NK-92 (cell line): ENCODE data around the gene RPS6KC1.
"Not testable (repeated sequence)": the region's sequence is repeated elsewhere in the genome, so short reads cannot be mapped to it uniquely, and the experiment has no call there.

Experiments used
- DNase-seq: peaks from one replicate; lab custom pipeline; 2025; ENCODE audit not compliant: unreplicated experiment; lab: John Stamatoyannopoulos, UW

Gene RPS6KC1

DNA sequence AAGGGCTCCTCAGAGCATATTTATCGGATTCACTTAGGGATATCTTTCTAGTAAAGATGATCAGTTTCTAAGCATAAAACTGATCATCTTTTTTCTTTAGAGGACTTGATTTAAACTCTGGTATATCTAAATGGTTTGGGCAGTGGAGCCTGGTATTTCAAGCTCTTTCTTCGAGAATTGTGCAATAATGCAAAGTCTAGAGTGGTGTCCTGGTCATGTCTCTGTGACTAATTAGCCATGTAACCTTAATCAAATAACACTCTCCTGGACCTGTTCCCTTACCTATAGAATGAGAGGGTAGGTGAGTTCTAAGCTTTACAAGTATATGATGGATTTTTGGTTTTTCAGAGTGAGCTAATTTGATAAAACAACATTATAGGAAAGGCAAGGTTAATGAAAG, 225.2 kb downstream of the RPS6KC1 start:
- no peak for DNase-seq

GRCh38 chr1:213277036-213277435, 226.0 kb downstream of the RPS6KC1 start:
- no peak for DNase-seq

DNA sequence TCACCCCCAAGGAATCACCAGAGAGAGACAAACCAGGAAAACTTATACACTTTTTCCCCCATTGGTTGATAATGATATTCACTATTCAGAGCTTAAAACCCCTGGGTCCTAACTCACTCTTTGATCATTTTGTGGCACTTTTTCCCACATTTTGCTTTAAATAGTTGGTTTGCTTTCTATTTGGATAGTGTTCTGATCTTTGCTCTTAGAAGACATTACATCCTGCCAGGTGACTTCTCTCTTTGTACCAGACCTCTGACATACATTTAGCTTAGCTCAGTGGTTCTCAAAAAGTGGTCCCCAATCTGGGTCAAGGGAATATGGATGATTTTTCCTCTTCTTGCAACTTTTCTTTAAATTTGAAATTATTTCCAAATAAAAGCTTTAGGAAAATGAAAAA, 228.4 kb downstream of the RPS6KC1 start:
- DNase-seq: no peak

- DNase-seq: no peak
Measured at GRCh38 chr1:213281640-213282301, 230.7 kb downstream of the RPS6KC1 start.

DNA sequence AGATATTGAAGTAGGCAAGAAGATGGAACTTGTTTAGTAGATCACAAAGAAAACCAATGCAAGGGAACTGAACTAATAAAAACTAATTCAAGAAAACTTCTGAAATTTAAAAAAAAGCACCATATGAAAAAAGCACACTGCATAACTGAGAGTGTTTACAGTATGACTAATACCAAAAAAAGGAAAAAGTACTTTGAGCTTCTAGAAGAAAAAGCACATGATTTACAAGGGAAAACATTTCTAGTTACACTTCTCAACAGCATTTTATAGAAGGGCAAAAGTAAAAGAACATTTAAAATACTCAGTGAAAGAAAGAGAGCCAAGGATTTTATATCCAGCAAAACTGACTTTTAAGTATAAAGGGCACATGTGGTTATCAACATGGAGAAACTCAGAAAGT, 233.6 kb downstream of the RPS6KC1 start:
- no peak for DNase-seq

DNA sequence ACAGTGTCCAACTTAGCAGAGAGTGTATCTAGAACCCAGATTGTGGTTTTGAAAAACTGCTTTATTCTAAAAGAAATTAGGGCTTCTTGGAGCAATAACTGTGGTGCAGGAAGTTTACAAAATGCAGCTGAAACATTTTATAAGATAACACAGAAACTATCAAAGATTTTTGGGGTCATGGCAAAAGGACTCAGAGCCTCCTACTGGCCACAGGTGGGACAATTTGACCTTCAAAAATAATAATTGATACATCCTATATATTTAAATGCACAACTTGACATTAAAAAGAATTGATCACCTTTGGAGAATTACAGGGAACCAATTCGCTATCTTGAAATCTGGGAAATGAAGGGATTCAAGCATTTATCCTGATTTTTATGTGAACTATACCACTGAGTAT, 235.2 kb downstream of the RPS6KC1 start:
- no peak for DNase-seq

- DNase-seq: no peak
Measured at GRCh38 chr1:213287987-213288386, 236.9 kb downstream of the RPS6KC1 start.

DNA sequence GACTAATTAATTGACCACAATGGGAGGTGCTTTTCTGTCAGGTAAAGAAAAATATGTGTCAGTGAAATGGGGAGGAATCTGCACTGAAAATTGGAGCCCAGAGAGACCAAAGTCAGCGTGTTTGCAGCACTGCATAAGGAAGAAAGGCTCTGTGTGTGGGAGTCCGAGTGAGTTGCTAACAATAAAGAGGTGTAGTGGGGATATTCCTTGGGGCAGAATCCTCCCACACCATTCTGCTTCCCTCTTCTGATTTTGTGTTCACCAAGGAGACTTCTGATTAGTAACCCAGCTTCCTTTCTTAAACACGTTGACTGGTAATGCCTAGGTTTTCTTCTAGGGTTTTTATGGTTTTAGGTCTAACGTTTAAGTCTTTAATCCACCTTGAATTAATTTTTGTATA, 240.5 kb downstream of the RPS6KC1 start:
- no peak for DNase-seq

DNA sequence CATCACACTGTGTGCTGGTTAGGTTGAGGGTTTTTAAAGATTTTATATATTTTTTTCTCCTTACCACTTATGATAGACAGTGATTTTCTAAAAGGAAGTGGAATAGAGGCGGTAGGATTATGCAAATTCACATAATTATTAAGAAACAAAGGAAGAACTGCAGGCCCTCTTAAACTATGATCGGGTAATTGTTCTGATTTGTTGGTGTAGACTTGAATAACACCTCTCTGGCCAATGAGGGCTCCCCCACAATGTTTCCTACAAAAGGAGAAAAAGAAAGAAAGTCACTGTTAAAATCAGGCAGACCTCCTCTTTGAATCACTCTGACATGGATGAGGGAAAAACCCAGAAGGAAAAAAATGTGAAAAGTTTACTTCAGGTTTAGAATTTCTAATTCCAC, 241.6 kb downstream of the RPS6KC1 start:
- no peak for DNase-seq

DNA sequence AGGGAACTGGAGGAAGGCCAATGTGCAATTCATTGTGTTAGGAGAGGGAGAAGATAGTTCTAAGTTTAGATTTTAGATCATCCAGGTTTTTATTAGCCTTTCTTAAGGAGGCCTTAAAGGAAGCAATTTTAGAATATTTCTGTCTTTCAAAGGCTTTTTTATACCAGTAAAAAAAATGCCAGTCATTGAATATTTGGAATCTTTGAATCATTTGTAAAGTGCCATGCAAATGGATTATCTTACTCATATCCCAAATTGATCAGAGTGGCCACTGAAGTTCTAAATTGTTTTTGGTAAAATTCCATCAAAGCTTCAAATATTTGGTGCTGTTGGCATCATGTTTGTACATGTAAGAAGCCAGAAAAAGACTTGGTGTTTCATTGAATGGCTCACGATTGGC, 244.8 kb downstream of the RPS6KC1 start:
- no peak for DNase-seq

DNA sequence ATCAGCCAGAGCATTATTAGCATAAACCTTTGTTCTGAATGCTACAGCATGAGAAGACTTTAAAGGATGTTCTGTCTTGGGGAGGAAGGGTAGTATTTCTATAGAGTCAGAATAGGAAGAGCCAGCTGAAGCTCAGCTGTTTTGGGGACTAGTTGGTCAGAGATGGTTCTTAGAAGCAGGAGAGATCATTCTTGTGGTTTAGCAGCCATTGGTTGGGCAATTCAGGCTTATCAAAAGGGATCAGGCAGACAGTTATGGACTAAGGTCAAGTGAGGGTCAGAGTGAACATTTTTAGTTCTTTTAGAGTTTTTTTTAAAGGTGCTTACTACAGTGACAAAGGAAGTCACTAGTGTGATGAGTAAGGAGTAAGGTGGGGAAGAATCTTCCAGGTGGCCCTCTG, 245.5 kb downstream of the RPS6KC1 start:
- DNase-seq: no peak

- DNase-seq: no peak
Measured at GRCh38 chr1:213297021-213297420, 246.0 kb downstream of the RPS6KC1 start.

DNA sequence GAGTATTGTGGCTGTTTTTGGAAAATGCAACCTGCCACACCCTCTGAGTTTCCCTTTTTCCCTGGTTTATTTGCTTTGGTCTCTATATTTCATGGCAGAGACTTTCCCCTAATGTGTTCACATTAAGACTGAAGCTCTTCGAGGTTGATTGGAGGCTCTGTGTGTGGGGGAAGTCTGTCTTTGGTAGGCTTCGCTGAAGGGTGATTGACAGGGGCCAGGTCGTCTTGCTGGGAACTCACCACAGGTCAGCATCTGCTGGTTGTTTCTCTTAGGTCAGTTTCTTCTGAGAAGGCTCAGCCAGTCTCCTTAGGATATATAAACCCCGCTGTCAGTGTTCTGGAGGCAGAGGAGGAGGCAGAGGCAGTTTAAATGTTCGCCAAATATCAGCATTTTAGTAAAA, 249.4 kb downstream of the RPS6KC1 start:
- no peak for DNase-seq

- DNase-seq: not testable (repeated sequence)
Measured at GRCh38 chr1:213301524-213301923, 250.5 kb downstream of the RPS6KC1 start.

GRCh38 chr1:213303286-213303685, 252.2 kb downstream of the RPS6KC1 start:
- no peak for DNase-seq

- no peak for DNase-seq
Measured at GRCh38 chr1:213315571-213315970, 264.5 kb downstream of the RPS6KC1 start.

GRCh38 chr1:213318458-213318857, 267.4 kb downstream of the RPS6KC1 start:
- DNase-seq: not testable (repeated sequence)

GRCh38 chr1:213320191-213320870, 269.3 kb downstream of the RPS6KC1 start:
- no peak for DNase-seq
